Measurements from ENCODE around the gene EPS15. TPM values are rescaled to one million over a fixed set of nuclear protein-coding genes. Genes with fewer than 3 reads are reported as not detected.

The EPS15 gene
- total and polyA plus RNA-seq, 2 experiments from 2014 or later, result 14.9 to 46.0 TPM

GRCh38 chr1:51523931-51524330, 4.9 kb upstream of the EPS15 start:
- 94% methylated on average over 4 of the region's 4 CpGs for WGBS (ENCODE audit: low lambda C conversion rate, missing lambda C conversion rate)
- no peak for TF ChIP-seq CTCF (IDR thresholded peaks at IDR 0.05; ENCODE audit: poor library complexity)
- no peak for TF ChIP-seq EZH2phosphoT487 (IDR thresholded peaks at IDR 0.05; ENCODE audit: low read depth, severe bottlenecking, unreplicated experiment)
- no peak for TF ChIP-seq EZH2 (IDR thresholded peaks at IDR 0.05; ENCODE audit: borderline replicate concordance)
- Histone ChIP-seq H3K4me2 (no peak overlapping the region), H3K4me1 (ENCODE audit: insufficient read depth) (no peaks in the 10 kb centered on the region), H4K20me1 (ENCODE audit: insufficient read depth, poor library complexity, severe bottlenecking) (no peaks in the 10 kb centered on the region), H3K4me3 (no peak overlapping the region), H3K9me2 (replicated peaks; ENCODE audit: insufficient read depth) (no peaks in the 10 kb centered on the region), H3K9me3 (ENCODE audit: low read depth) (no peaks in the 10 kb centered on the region), H3K27ac (no peak overlapping the region), H2AFZ (no peak overlapping the region), H3K79me2 (no peaks in the 10 kb centered on the region), H3K27me3 (no peaks in the 10 kb centered on the region), H3K36me3 (replicated peaks; ENCODE audit: insufficient read depth, low read depth) (no peaks in the 10 kb centered on the region)
- DNase-seq (ENCODE audit: low spot score), result no peak

- TF ChIP-seq EZH2 (IDR thresholded peaks at IDR 0.05; ENCODE audit: borderline replicate concordance) (no peak), EZH2phosphoT487 (IDR thresholded peaks at IDR 0.05; ENCODE audit: low read depth, severe bottlenecking, unreplicated experiment) (no peak), CTCF (IDR thresholded peaks at IDR 0.05; ENCODE audit: poor library complexity) (no peak)
- Histone ChIP-seq H3K4me3 (no peak overlapping the region), H3K9me2 (replicated peaks; ENCODE audit: insufficient read depth) (no peaks in the 10 kb centered on the region), H3K27me3 (no peaks in the 10 kb centered on the region), H3K36me3 (replicated peaks; ENCODE audit: insufficient read depth, low read depth) (no peaks in the 10 kb centered on the region), H3K79me2 (peaks cover 22% of the 10 kb centered on the region), H3K4me2 (no peak overlapping the region), H2AFZ (no peak overlapping the region), H3K9me3 (ENCODE audit: low read depth) (no peaks in the 10 kb centered on the region), H3K27ac (peak overlapping the region; percentile 74), H3K4me1 (ENCODE audit: insufficient read depth) (peaks cover 11% of the 10 kb centered on the region), H4K20me1 (ENCODE audit: insufficient read depth, poor library complexity, severe bottlenecking) (peaks cover 3% of the 10 kb centered on the region)
- no peak for DNase-seq (ENCODE audit: low spot score)
- WGBS (ENCODE audit: low lambda C conversion rate, missing lambda C conversion rate), result 78% methylated on average over 3 of the region's 3 CpGs
Observed at GRCh38 chr1:51520700-51521248, 1.7 kb upstream of the EPS15 start.

GRCh38 chr1:51519865-51520699, 1.0 kb upstream of the EPS15 start:
- H3K4me2 ChIP-seq, result peak overlapping the region; percentile 61
- H3K36me3 ChIP-seq (replicated peaks; ENCODE audit: insufficient read depth, low read depth), result no peaks in the 10 kb centered on the region
- peak overlapping the region; percentile 74 for H3K27ac ChIP-seq
- DNase-seq (ENCODE audit: low spot score), result peak; percentile 56
- WGBS (ENCODE audit: low lambda C conversion rate, missing lambda C conversion rate), result 45% methylated on average over 8 of the region's 8 CpGs
- peaks cover 29% of the 10 kb centered on the region for H3K79me2 ChIP-seq
- TF ChIP-seq EZH2 (IDR thresholded peaks at IDR 0.05; ENCODE audit: borderline replicate concordance) (no peak), EZH2phosphoT487 (IDR thresholded peaks at IDR 0.05; ENCODE audit: low read depth, severe bottlenecking, unreplicated experiment) (no peak), CTCF (IDR thresholded peaks at IDR 0.05; ENCODE audit: poor library complexity) (no peak)
- no peaks in the 10 kb centered on the region for H3K27me3 ChIP-seq
- no peaks in the 10 kb centered on the region for H3K9me2 ChIP-seq (replicated peaks; ENCODE audit: insufficient read depth)
- no peaks in the 10 kb centered on the region for H3K9me3 ChIP-seq (ENCODE audit: low read depth)
- peaks cover 6% of the 10 kb centered on the region for H4K20me1 ChIP-seq (ENCODE audit: insufficient read depth, poor library complexity, severe bottlenecking)
- no peak overlapping the region for H2AFZ ChIP-seq
- no peak overlapping the region for H3K4me3 ChIP-seq
- peaks cover 11% of the 10 kb centered on the region for H3K4me1 ChIP-seq (ENCODE audit: insufficient read depth)

All from hepatocyte (in vitro differentiated cells).